NCI-H1092 treated with DMSO at 0.1 percent for 48 hours (cell line): Measurements from ENCODE around the gene PIP5K1B.

Experiments
- DNase-seq: peaks from one replicate; lab custom pipeline; 2025; lab: John Stamatoyannopoulos, UW

PIP5K1B gene

GRCh38 chr9:68912561-68912960, 207.5 kb downstream of the PIP5K1B start:
- no peak for DNase-seq

- peak; percentile 1 for DNase-seq
These were observed 208.0 kb downstream of the PIP5K1B start for GRCh38 chr9:68913054-68913453.

- DNase-seq, result no peak
These were observed 209.7 kb downstream of the PIP5K1B start for GRCh38 chr9:68914751-68915150.

GRCh38 chr9:68919661-68920060, 214.6 kb downstream of the PIP5K1B start:
- no peak for DNase-seq

GRCh38 chr9:68920921-68921320, 215.9 kb downstream of the PIP5K1B start:
- DNase-seq, result no peak

GRCh38 chr9:68923480-68923879, 218.4 kb downstream of the PIP5K1B start:
- no peak for DNase-seq

GRCh38 chr9:68925175-68925574, 220.1 kb downstream of the PIP5K1B start:
- DNase-seq, result no peak

GRCh38 chr9:68927165-68927564, 222.1 kb downstream of the PIP5K1B start:
- DNase-seq, result no peak

GRCh38 chr9:68931821-68932220, 226.8 kb downstream of the PIP5K1B start:
- DNase-seq, result no peak

- no peak for DNase-seq
These were observed 227.4 kb downstream of the PIP5K1B start for GRCh38 chr9:68932458-68932857.

GRCh38 chr9:68933434-68934328, 228.6 kb downstream of the PIP5K1B start:
- DNase-seq, result no peak

- no peak for DNase-seq
These were observed 229.2 kb downstream of the PIP5K1B start for GRCh38 chr9:68934329-68934644.

GRCh38 chr9:68940573-68940972, 235.5 kb downstream of the PIP5K1B start:
- no peak for DNase-seq

- no peak for DNase-seq
These were observed 236.9 kb downstream of the PIP5K1B start for GRCh38 chr9:68941780-68942459.

GRCh38 chr9:68942790-68943189, 237.8 kb downstream of the PIP5K1B start:
- no peak for DNase-seq

- DNase-seq, result peak; percentile 22
These were observed 242.0 kb downstream of the PIP5K1B start for GRCh38 chr9:68947015-68947414.

- no peak for DNase-seq
These were observed 243.0 kb downstream of the PIP5K1B start for GRCh38 chr9:68947842-68948569.

GRCh38 chr9:68949271-68950000, 244.4 kb downstream of the PIP5K1B start:
- DNase-seq, result no peak

- no peak for DNase-seq
These were observed 245.1 kb downstream of the PIP5K1B start for GRCh38 chr9:68950188-68950587.

- no peak for DNase-seq
These were observed 245.6 kb downstream of the PIP5K1B start for GRCh38 chr9:68950689-68951088.

- DNase-seq, result no peak
These were observed 247.0 kb downstream of the PIP5K1B start for GRCh38 chr9:68951879-68952659.
